ENCODE results near the gene RAP1GAP.

- TF ChIP-seq CTCF (IDR thresholded peaks at IDR 0.05) (no peak), POLR2A (IDR thresholded peaks at IDR 0.05) (no peak)
Observed at GRCh38 chr1:21616372-21616771, 52.8 kb downstream of the RAP1GAP start.
